HFF-Myc (cell line): ENCODE results near the gene PCMT1.

Experiments
- DNase-seq: peaks from one replicate; pipeline ENCODE4 v3.0.0-alpha.2; 2011; ENCODE audit warnings: low read depth; ENCODE audit errors: extremely low read depth
- H3K4me3 ChIP-seq: replicated peaks from 2 replicates; pipeline ENCODE4 v1.5.1; 2011; ENCODE audit warnings: low read depth, mild to moderate bottlenecking, control low read depth, low read length
- CTCF ChIP-seq: IDR thresholded peaks from 2 replicates; pipeline ENCODE4 v1.5.1; 2012; ENCODE audit warnings: mild to moderate bottlenecking, low read depth, low read length, control low read depth; ENCODE audit errors: missing control alignments

PCMT1 gene

GRCh38 chr6:149859368-149859767 lies 109.8 kb downstream of the PCMT1 start:
- TF ChIP-seq CTCF: no peak
- H3K4me3 ChIP-seq: no peak overlapping the region
- DNase-seq: no peak

GRCh38 chr6:149859938-149860337 lies 110.4 kb downstream of the PCMT1 start:
- no peak for DNase-seq
- no peak overlapping the region for H3K4me3 ChIP-seq
- no peak for TF ChIP-seq CTCF

DNA sequence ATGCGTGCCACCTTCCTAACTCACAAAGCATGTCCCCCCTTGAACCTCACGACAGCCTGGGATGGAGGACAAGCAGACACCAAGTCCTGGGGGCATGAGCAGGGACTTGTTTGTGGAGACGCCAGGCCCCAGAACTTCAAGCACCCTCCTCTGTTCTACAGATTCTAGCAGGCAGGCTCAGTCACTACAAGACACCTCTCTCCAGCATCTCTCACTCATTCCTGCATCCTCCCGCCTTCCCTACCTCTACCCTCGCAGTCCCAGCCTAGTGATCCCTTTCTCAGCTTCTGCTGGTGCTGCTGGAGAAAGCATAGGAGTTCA lies 110.9 kb downstream of the PCMT1 start:
- no peak for DNase-seq
- no peak for TF ChIP-seq CTCF
- H3K4me3 ChIP-seq: no peak overlapping the region
